ENCODE measurements around the gene B4GALT5. TPM values are rescaled to one million over a fixed set of nuclear protein-coding genes. Genes with fewer than 3 reads are reported as not detected.

The B4GALT5 gene
- total RNA-seq, 3 donors from 2014 or later, result 16.8 to 33.8 (median 22.1) TPM

- no peak overlapping the region for H3K27ac ChIP-seq
- H3K4me3 ChIP-seq, result no peak overlapping the region
- H3K9me3 ChIP-seq, result no peaks in the 10 kb centered on the region
- intact Hi-C loops (cut with DNase I; ENCODE audit: low total_unique reads), result no loop called here
- H3K27me3 ChIP-seq, result no peaks in the 10 kb centered on the region
- H3K4me1 ChIP-seq, result no peaks in the 10 kb centered on the region
- no peaks in the 10 kb centered on the region for H3K36me3 ChIP-seq
- DNase-seq (ENCODE audit: low spot score in 2 of 2), result no peak
- TF ChIP-seq POLR2AphosphoS5 (IDR thresholded peaks at IDR 0.05) (no peak), POLR2A (IDR thresholded peaks at IDR 0.05) (no peak), CTCF (IDR thresholded peaks at IDR 0.05) (no peak)
These were observed 17.8 kb downstream of the B4GALT5 start for GRCh38 chr20:49695830-49696229.

GRCh38 chr20:49694450-49695071, 19.1 kb downstream of the B4GALT5 start:
- TF ChIP-seq POLR2A (IDR thresholded peaks at IDR 0.05) (no peak), POLR2AphosphoS5 (IDR thresholded peaks at IDR 0.05) (no peak), CTCF (IDR thresholded peaks at IDR 0.05) (no peak)
- intact Hi-C loops (cut with DNase I; ENCODE audit: low total_unique reads), result no loop called here
- H3K4me1 ChIP-seq, result no peaks in the 10 kb centered on the region

GRCh38 chr20:49693435-49694171, 20.1 kb downstream of the B4GALT5 start:
- intact Hi-C loops (cut with DNase I; ENCODE audit: low total_unique reads), result no loop called here
- TF ChIP-seq POLR2A (IDR thresholded peaks at IDR 0.05) (no peak), CTCF (IDR thresholded peaks at IDR 0.05) (no peak), POLR2AphosphoS5 (IDR thresholded peaks at IDR 0.05) (no peak)
- Histone ChIP-seq H3K9me3 (no peaks in the 10 kb centered on the region), H3K4me1 (no peaks in the 10 kb centered on the region), H3K27me3 (no peaks in the 10 kb centered on the region), H3K36me3 (no peaks in the 10 kb centered on the region), H3K27ac (no peak overlapping the region), H3K4me3 (no peak overlapping the region)
- no peak for DNase-seq (ENCODE audit: low spot score in 2 of 2)

More at GRCh38 chr20:49694450-49695071, 19.1 kb downstream of the B4GALT5 start:
- Histone ChIP-seq H3K9me3 (no peaks in the 10 kb centered on the region), H3K36me3 (no peaks in the 10 kb centered on the region), H3K4me3 (no peak overlapping the region), H3K27ac (no peak overlapping the region), H3K27me3 (no peaks in the 10 kb centered on the region)
- no peak for DNase-seq (ENCODE audit: low spot score in 2 of 2)

GRCh38 chr20:49692941-49693340, 20.7 kb downstream of the B4GALT5 start:
- Histone ChIP-seq H3K9me3 (no peaks in the 10 kb centered on the region), H3K4me1 (no peaks in the 10 kb centered on the region), H3K36me3 (no peaks in the 10 kb centered on the region), H3K4me3 (no peak overlapping the region), H3K27me3 (no peaks in the 10 kb centered on the region), H3K27ac (no peak overlapping the region)
- intact Hi-C loops (cut with DNase I; ENCODE audit: low total_unique reads), result no loop called here
- no peak for DNase-seq (ENCODE audit: low spot score in 2 of 2)
- no peak for TF ChIP-seq POLR2A (IDR thresholded peaks at IDR 0.05)
- TF ChIP-seq POLR2AphosphoS5 (IDR thresholded peaks at IDR 0.05), result no peak
- no peak for TF ChIP-seq CTCF (IDR thresholded peaks at IDR 0.05)

GRCh38 chr20:49691818-49692568, 21.7 kb downstream of the B4GALT5 start:
- DNase-seq (ENCODE audit: low spot score in 2 of 2), result no peak
- TF ChIP-seq CTCF (IDR thresholded peaks at IDR 0.05) (no peak), POLR2A (IDR thresholded peaks at IDR 0.05) (no peak), POLR2AphosphoS5 (IDR thresholded peaks at IDR 0.05) (no peak)
- intact Hi-C loops (cut with DNase I; ENCODE audit: low total_unique reads), result no loop called here

More at GRCh38 chr20:49691818-49692568, 21.7 kb downstream of the B4GALT5 start:
- H3K36me3 ChIP-seq, result no peaks in the 10 kb centered on the region
- peak overlapping the region in 1 of 2 donors; percentile 5 for H3K27ac ChIP-seq
- no peak overlapping the region for H3K4me3 ChIP-seq
- H3K9me3 ChIP-seq, result no peaks in the 10 kb centered on the region
- H3K27me3 ChIP-seq, result no peaks in the 10 kb centered on the region
- no peaks in the 10 kb centered on the region for H3K4me1 ChIP-seq

Measured in breast epithelium (tissue), 4 donors.